KMS-11 (cell line): Measurements from ENCODE around the gene PTTG2.

Source experiments
- H2AFZ ChIP-seq: fragments of 200-600 bp; sonication (generic); 2 replicates; pipeline ENCODE4 v1.6.1; 2016; ENCODE audit warnings: antibody characterized with exemption, mixed run types, low read depth
- H3K27ac ChIP-seq: fragments of 200-600 bp; sonication (generic); 2 replicates; pipeline ENCODE4 v1.6.1; 2016; ENCODE audit warnings: mild to moderate bottlenecking, mixed run types
- H3K27me3 ChIP-seq: fragments of 200-600 bp; sonication (generic); 2 replicates; pipeline ENCODE4 v1.6.1; 2017; ENCODE audit warnings: mild to moderate bottlenecking, low read depth, mixed run types, moderate library complexity; ENCODE audit not compliant: insufficient read depth
- H3K36me3 ChIP-seq: fragments of 200-600 bp; sonication (generic); 2 replicates; pipeline ENCODE4 v1.6.1; 2017; ENCODE audit warnings: mild to moderate bottlenecking, mixed run types; ENCODE audit not compliant: insufficient read depth
- H3K4me1 ChIP-seq: fragments of 200-600 bp; sonication (generic); 2 replicates; pipeline ENCODE4 v1.6.1; 2016; ENCODE audit warnings: mild to moderate bottlenecking, low read depth, mixed run types; ENCODE audit not compliant: poor library complexity, severe bottlenecking
- H3K4me2 ChIP-seq: fragments of 200-600 bp; sonication (generic); 2 replicates; pipeline ENCODE4 v1.7.0; 2016; ENCODE audit warnings: mild to moderate bottlenecking, mixed run types
- H3K4me3 ChIP-seq: fragments of 200-600 bp; sonication (generic); IDR thresholded peaks from 2 replicates; pipeline ENCODE4 v1.6.1; 2017; ENCODE audit warnings: low read depth, low read length, mixed read lengths; ENCODE audit not compliant: insufficient read depth
- H3K79me2 ChIP-seq: fragments of 200-600 bp; sonication (generic); 2 replicates; pipeline ENCODE4 v1.6.1; 2016; ENCODE audit warnings: low read depth, mixed run types; ENCODE audit not compliant: insufficient read depth
- H3K9ac ChIP-seq: fragments of 200-600 bp; sonication (generic); 2 replicates; pipeline ENCODE4 v1.6.1; 2016; ENCODE audit warnings: mild to moderate bottlenecking, mixed run types
- H4K20me1 ChIP-seq: fragments of 200-600 bp; sonication (generic); 2 replicates; pipeline ENCODE4 v1.6.1; 2016; ENCODE audit warnings: mild to moderate bottlenecking, mixed run types; ENCODE audit not compliant: insufficient read depth
- CTCF ChIP-seq: fragments of 200-600 bp; sonication (generic); conservative IDR thresholded peaks from 2 replicates; pipeline ENCODE4 v1.6.1; 2017; ENCODE audit warnings: low read depth, mild to moderate bottlenecking, antibody characterized with exemption, low read length, moderate library complexity, mixed read lengths

The PTTG2 gene

GRCh38 chr4:37938208-37938607 lies 22.0 kb upstream of the PTTG2 start:
- Histone ChIP-seq H3K4me2 (no peak overlapping the region), H3K27ac (no peak overlapping the region), H2AFZ (no peak overlapping the region), H3K4me1 (no peaks in the 10 kb centered on the region), H3K79me2 (no peaks in the 10 kb centered on the region), H3K36me3 (no peaks in the 10 kb centered on the region), H3K4me3 (no peak overlapping the region), H3K9ac (no peak overlapping the region), H3K27me3 (no peaks in the 10 kb centered on the region), H4K20me1 (no peaks in the 10 kb centered on the region)
- TF ChIP-seq CTCF, result no peak

- no peaks in the 10 kb centered on the region for H3K79me2 ChIP-seq
- H2AFZ ChIP-seq, result no peak overlapping the region
- H3K4me2 ChIP-seq, result no peak overlapping the region
- H3K4me1 ChIP-seq, result no peaks in the 10 kb centered on the region
- H3K9ac ChIP-seq, result no peak overlapping the region
- no peak for TF ChIP-seq CTCF
- no peaks in the 10 kb centered on the region for H3K36me3 ChIP-seq
- no peaks in the 10 kb centered on the region for H3K27me3 ChIP-seq
- H3K4me3 ChIP-seq, result no peak overlapping the region
- H3K27ac ChIP-seq, result no peak overlapping the region
- no peaks in the 10 kb centered on the region for H4K20me1 ChIP-seq
Observed at GRCh38 chr4:37946503-37947179, 13.6 kb upstream of the PTTG2 start.

- TF ChIP-seq CTCF, result no peak
- H2AFZ ChIP-seq, result no peak overlapping the region
- H3K4me2 ChIP-seq, result no peak overlapping the region
Observed at GRCh38 chr4:37948542-37948941, 11.7 kb upstream of the PTTG2 start.

GRCh38 chr4:37949636-37950426 lies 10.4 kb upstream of the PTTG2 start:
- Histone ChIP-seq H3K27ac (no peak overlapping the region), H3K79me2 (no peaks in the 10 kb centered on the region), H3K27me3 (no peaks in the 10 kb centered on the region), H3K4me3 (no peak overlapping the region), H3K36me3 (no peaks in the 10 kb centered on the region), H2AFZ (no peak overlapping the region), H4K20me1 (no peaks in the 10 kb centered on the region), H3K9ac (no peak overlapping the region), H3K4me2 (no peak overlapping the region), H3K4me1 (no peaks in the 10 kb centered on the region)
- TF ChIP-seq CTCF, result no peak

More at GRCh38 chr4:37948542-37948941, 11.7 kb upstream of the PTTG2 start:
- Histone ChIP-seq H3K4me1 (no peaks in the 10 kb centered on the region), H3K27ac (no peak overlapping the region), H3K4me3 (no peak overlapping the region), H3K79me2 (no peaks in the 10 kb centered on the region), H4K20me1 (no peaks in the 10 kb centered on the region), H3K27me3 (no peaks in the 10 kb centered on the region), H3K36me3 (no peaks in the 10 kb centered on the region), H3K9ac (no peak overlapping the region)
